ENCODE results near the gene MASP2.

The MASP2 gene

DNA sequence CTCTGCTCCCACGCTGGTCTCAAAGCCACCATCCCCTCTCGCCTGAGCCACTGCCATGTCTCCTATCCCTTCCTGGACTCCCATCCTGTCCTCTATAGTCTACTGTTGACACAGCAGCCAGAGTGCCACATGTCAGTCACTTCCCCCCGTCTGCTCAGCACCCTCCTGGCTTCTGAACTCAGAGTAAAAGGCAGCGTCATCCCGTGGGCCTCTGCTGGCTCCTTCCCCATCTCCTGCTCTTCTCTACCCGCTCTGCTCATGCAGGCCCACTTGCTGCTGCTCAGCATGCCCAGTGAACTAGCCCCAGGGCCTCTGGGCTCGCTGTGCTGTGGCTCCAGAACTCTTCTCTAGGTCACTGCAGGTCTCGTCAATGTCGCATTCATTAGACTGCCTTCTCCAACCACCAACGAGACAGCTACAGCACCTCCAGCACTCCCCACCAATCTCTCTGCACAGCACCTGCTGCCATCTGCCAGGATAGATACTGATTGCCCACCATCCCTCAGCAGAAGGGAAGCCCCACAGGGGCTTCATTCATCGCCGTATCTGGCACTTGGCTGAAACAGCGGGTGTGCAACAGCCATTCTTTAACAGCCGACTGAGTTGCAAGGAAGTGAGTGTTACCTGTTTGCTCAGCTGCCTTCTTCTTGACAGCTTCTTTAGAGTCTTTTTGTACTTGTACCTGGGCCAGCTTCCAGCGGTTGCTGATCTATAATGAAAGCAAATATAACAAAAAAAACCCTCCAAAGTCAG is 24.6 kb upstream of the MASP2 start:
- TF ChIP-seq, protein P1, sequence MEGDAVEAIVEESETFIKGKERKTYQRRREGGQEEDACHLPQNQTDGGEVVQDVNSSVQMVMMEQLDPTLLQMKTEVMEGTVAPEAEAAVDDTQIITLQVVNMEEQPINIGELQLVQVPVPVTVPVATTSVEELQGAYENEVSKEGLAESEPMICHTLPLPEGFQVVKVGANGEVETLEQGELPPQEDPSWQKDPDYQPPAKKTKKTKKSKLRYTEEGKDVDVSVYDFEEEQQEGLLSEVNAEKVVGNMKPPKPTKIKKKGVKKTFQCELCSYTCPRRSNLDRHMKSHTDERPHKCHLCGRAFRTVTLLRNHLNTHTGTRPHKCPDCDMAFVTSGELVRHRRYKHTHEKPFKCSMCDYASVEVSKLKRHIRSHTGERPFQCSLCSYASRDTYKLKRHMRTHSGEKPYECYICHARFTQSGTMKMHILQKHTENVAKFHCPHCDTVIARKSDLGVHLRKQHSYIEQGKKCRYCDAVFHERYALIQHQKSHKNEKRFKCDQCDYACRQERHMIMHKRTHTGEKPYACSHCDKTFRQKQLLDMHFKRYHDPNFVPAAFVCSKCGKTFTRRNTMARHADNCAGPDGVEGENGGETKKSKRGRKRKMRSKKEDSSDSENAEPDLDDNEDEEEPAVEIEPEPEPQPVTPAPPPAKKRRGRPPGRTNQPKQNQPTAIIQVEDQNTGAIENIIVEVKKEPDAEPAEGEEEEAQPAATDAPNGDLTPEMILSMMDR (IDR thresholded peaks at IDR 0.05; ENCODE audit: low read depth, low read length): no peak
- DNase-seq: no peak
- H3K36me3 ChIP-seq: peaks cover 93% of the 10 kb centered on the region
- no peak overlapping the region for H3K4me3 ChIP-seq (ENCODE audit: low read depth, low read length)
- no peak overlapping the region for H3K27ac ChIP-seq
- H3K9me3 ChIP-seq (ENCODE audit: severe bottlenecking): no peaks in the 10 kb centered on the region
- H3K27me3 ChIP-seq (ENCODE audit: insufficient read depth, low read depth, severe bottlenecking): no peaks in the 10 kb centered on the region

GRCh38 chr1:11070876-11071275 is 23.8 kb upstream of the MASP2 start:
- H3K9me3 ChIP-seq (ENCODE audit: severe bottlenecking): no peaks in the 10 kb centered on the region
- no peak overlapping the region for H3K27ac ChIP-seq
- no peaks in the 10 kb centered on the region for H3K27me3 ChIP-seq (ENCODE audit: insufficient read depth, low read depth, severe bottlenecking)
- no peak for DNase-seq
- no peak overlapping the region for H3K4me3 ChIP-seq (ENCODE audit: low read depth, low read length)
- TF ChIP-seq, protein P1 (IDR thresholded peaks at IDR 0.05; ENCODE audit: low read depth, low read length): no peak
- peaks cover 93% of the 10 kb centered on the region for H3K36me3 ChIP-seq

DNA sequence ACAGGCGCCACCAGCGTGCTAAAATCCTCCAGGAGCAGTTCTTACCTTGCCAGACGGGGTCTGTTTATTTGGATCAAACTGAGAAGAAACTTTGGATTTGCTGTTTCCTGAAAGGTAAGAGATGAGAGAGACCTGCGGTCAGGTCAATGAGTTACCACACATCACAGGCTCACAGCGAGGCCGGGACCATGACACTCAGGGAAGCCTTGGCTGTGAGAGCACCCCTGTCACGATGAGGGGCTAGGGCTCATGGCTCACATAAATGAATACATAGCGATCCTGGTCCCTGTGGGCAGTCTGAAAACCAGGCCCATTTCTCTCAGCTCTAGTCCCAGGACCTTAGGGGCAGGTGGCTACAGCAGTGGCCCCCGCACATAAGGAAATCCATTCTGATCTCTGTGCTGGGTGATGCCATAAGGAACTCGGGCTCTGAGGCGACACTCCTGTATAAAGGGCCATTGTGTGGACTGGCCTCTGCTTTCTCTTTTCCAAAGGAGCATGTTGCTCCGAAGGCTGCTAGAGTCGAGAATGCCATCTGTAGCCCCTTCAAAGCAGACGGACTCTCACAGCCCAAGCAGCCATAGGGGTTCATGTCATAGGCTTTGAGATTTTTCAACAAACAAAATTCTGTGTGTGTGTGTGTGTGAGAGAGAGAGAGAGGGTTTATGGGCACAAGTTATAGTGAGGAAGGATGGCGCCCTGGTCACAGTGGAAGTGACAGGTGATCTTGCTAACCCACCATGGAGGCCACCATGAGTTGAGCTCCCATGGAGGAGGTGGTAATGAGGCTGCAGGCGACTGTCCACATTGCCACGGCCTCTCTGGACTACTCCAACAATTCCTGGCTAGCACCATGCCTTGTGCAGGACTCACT is 21.8 kb upstream of the MASP2 start:
- H3K27me3 ChIP-seq (ENCODE audit: insufficient read depth, low read depth, severe bottlenecking): no peaks in the 10 kb centered on the region
- no peak overlapping the region for H3K27ac ChIP-seq
- TF ChIP-seq, protein P1 (IDR thresholded peaks at IDR 0.05; ENCODE audit: low read depth, low read length): no peak
- H3K36me3 ChIP-seq: peaks cover 90% of the 10 kb centered on the region
- no peaks in the 10 kb centered on the region for H3K9me3 ChIP-seq (ENCODE audit: severe bottlenecking)
- H3K4me3 ChIP-seq (ENCODE audit: low read depth, low read length): no peak overlapping the region
- no peak for DNase-seq

DNA sequence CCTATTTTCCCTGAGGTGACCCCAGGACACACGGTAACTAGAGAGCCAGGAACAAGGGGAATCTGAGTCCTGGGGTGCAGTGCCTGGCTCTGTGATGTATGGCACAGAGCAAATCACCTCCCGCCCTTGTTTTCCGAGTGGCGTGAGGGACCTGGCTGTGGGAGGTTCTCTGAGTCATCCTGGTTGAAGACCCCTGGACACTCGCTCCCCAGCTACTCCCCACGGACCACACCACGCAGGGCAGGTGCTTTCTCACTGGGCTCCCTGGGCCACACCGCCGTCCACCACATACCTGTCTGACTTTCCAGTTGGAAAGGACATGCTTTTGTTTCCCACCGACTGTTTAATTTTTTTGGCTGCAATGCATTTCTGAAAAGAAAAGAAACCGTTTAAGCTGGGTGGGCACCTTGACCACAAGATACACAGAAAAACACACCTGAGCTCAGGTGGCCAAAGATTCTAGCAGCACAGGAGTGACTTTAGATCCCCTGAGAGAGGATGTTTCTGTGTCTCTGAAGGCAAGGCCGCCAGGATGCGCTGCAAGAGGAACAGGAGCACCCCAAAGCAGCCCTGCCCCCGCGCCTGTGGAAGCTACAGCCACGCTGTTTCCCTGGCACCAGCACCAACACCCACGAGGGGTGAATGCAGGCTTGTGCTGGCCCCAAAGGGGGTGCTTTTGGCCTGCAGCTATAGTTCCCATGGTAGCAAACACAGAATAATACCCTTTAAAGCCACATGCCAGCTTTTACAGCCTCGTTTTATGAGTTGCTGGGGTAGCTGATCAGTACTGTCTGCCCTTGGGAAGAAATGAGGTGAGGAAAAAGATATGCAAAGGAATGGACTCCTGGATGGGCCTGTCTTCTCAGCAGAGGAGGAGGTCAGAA is 20.9 kb upstream of the MASP2 start:
- Histone ChIP-seq H3K9me3 (ENCODE audit: severe bottlenecking) (no peaks in the 10 kb centered on the region), H3K36me3 (peaks cover 90% of the 10 kb centered on the region), H3K4me3 (ENCODE audit: low read depth, low read length) (no peak overlapping the region), H3K27ac (no peak overlapping the region), H3K27me3 (ENCODE audit: insufficient read depth, low read depth, severe bottlenecking) (no peaks in the 10 kb centered on the region)
- no peak for DNase-seq
- TF ChIP-seq, protein P1 (IDR thresholded peaks at IDR 0.05; ENCODE audit: low read depth, low read length): no peak

DNA sequence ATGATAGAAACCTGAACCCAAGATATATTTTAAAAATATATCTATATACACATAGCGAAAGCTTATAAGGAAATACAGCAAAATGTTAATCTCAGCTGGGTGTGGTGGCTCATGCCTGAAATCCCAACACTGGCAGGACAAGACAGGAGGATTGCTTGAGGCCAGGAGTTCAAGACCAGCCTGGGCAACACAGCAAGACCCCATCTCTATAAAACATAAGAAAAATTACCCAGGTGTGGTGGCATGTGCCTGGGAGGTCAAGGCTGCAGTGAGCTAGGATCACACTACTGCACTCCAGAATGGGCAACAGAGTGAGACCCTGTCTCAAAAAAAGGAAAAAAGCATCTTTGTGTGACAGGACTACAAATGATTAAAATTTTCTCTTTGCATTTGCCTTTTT is 18.8 kb upstream of the MASP2 start:
- no peaks in the 10 kb centered on the region for H3K27me3 ChIP-seq (ENCODE audit: insufficient read depth, low read depth, severe bottlenecking)
- H3K4me3 ChIP-seq (ENCODE audit: low read depth, low read length): no peak overlapping the region
- TF ChIP-seq, protein P1 (IDR thresholded peaks at IDR 0.05; ENCODE audit: low read depth, low read length): no peak
- H3K9me3 ChIP-seq (ENCODE audit: severe bottlenecking): no peaks in the 10 kb centered on the region
- H3K36me3 ChIP-seq: peaks cover 72% of the 10 kb centered on the region
- no peak overlapping the region for H3K27ac ChIP-seq
- no peak for DNase-seq
